Fibroblast of lung (primary cell): Measurements from ENCODE around the gene COL4A2.

ENCODE experiments used
- CTCF ChIP-seq, 2 donors: IDR thresholded peaks in 1 of 2; conservative IDR thresholded peaks in 1 of 2; 1 replicate in 1 of 2; 2 replicates in 1 of 2; pipeline ENCODE4 v1.5.1; 2011 to 2012; ENCODE audit warnings: low read length in 2 of 2, control low read depth in 1 of 2, inconsistent platforms in 1 of 2, low read depth in 1 of 2, mild to moderate bottlenecking in 1 of 2
- EZH2 ChIP-seq: IDR thresholded peaks from 2 replicates; pipeline ENCODE4 v1.5.1; 2012; ENCODE audit warnings: low read length, control low read depth, mild to moderate bottlenecking; ENCODE audit errors: missing control alignments

- TF ChIP-seq CTCF (conservative IDR thresholded peaks at IDR 0.05 in 1 of 2, IDR thresholded peaks at IDR 0.05 in 1 of 2; ENCODE audit: low read depth in 1 of 2, low read length in 2 of 2): no peak
- TF ChIP-seq EZH2: no peak
Observed at GRCh38 chr13:110354123-110354627, 47.1 kb downstream of the COL4A2 start.
